Effector memory CD4-positive, alpha-beta T cell (primary cell): ENCODE data around the gene WASF1.
A peak's percentile ranks its signal among the peaks of the same experiment; 100 is the strongest.

Experiments used
- DNase-seq, 3 donors: peaks; one replicate each; pipeline ENCODE4 v3.0.0-alpha.2; 2020
- H3K27ac ChIP-seq: 2 replicates; pipeline ENCODE4 v1.7.0; 2013; ENCODE audit warnings: mild to moderate bottlenecking, low read length, moderate library complexity; ENCODE audit not compliant: insufficient read depth, poor library complexity, severe bottlenecking
- H3K27me3 ChIP-seq: replicated peaks from 2 replicates; pipeline ENCODE4 v1.7.0; 2013; ENCODE audit warnings: mild to moderate bottlenecking, low read length; ENCODE audit not compliant: insufficient read depth, control insufficient read depth, poor library complexity, severe bottlenecking
- H3K36me3 ChIP-seq: 2 replicates; pipeline ENCODE4 v1.7.0; 2013; ENCODE audit warnings: mild to moderate bottlenecking, low read length, moderate library complexity; ENCODE audit not compliant: control insufficient read depth, insufficient read depth
- H3K4me1 ChIP-seq: 2 replicates; pipeline ENCODE4 v1.7.0; 2013; ENCODE audit warnings: low read length, mild to moderate bottlenecking; ENCODE audit not compliant: control insufficient read depth, insufficient read depth, poor library complexity, severe bottlenecking
- H3K4me3 ChIP-seq: 2 replicates; pipeline ENCODE4 v1.7.0; 2013; ENCODE audit warnings: low read length, low read depth, mild to moderate bottlenecking; ENCODE audit not compliant: insufficient read depth, poor library complexity, severe bottlenecking
- H3K9me3 ChIP-seq: 2 replicates; pipeline ENCODE4 v1.7.0; 2013; ENCODE audit warnings: mild to moderate bottlenecking, low read length, moderate library complexity; ENCODE audit not compliant: control insufficient read depth

WASF1 gene

DNA sequence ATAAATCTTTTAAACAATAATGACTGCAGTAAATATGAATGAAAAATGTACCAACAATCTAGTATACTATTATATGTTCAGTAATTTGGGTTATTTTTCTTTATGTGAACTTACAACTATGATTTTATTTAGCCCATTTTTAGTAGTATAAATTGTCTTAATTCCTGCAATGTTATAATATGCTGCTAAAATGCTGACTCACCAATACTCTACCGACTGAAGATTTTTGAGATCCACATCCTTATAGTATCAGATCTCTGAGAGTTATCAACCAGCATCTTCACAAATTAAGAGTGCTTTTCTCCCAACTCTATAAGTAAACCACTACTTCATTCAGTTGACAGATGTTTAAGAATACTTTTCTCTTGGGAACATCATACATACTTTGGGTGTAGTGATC is 17.4 kb upstream of the WASF1 start:
- Histone ChIP-seq H3K36me3 (peaks cover 4% of the 10 kb centered on the region), H3K4me1 (no peaks in the 10 kb centered on the region), H3K4me3 (no peak overlapping the region), H3K9me3 (no peaks in the 10 kb centered on the region), H3K27ac (no peak overlapping the region), H3K27me3 (no peaks in the 10 kb centered on the region)
- no peak for DNase-seq

DNA sequence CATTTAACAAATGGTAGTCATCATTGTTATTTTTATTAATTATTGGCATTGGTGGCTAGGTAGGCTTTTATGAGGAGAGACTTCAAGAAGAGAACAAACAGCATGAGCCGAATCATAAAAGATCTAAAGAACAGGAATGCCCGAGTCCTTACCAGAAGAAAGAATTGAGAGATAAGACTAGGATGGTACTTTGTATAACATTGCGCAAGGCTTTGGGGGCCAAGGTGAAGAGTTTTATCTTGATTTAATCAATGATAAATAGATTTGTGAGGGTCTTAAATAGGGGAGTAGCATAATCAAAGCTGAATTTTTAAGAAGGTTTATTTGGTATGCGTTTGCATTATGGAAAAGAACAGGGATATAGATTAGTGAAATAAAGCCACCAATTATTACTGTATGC is 16.2 kb upstream of the WASF1 start:
- Histone ChIP-seq H3K36me3 (peaks cover 4% of the 10 kb centered on the region), H3K9me3 (no peaks in the 10 kb centered on the region), H3K4me1 (no peaks in the 10 kb centered on the region), H3K4me3 (no peak overlapping the region), H3K27ac (no peak overlapping the region), H3K27me3 (no peaks in the 10 kb centered on the region)
- no peak for DNase-seq

DNA sequence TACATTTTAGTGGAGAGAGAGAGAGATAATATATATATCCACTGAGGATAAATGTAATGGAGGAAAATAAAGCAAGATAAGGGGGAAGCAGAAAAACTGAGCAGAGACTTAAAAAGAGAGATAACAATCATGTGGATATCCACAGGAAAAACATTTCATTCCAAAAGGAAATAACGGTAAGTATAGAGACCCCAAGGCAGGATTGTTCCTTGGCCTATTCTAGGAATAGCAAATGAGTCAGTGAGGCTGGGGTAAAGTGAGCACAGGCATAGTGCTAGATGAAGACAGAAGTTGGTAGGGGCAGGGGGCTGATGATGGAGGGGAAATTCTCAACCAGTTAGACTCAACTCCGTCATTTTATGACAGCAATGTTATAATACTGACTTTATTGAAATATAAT is 12.0 kb upstream of the WASF1 start:
- no peaks in the 10 kb centered on the region for H3K27me3 ChIP-seq
- peaks cover 4% of the 10 kb centered on the region for H3K36me3 ChIP-seq
- no peaks in the 10 kb centered on the region for H3K9me3 ChIP-seq
- H3K4me3 ChIP-seq, result no peak overlapping the region
- DNase-seq, result no peak
- no peaks in the 10 kb centered on the region for H3K4me1 ChIP-seq
- no peak overlapping the region for H3K27ac ChIP-seq

DNA sequence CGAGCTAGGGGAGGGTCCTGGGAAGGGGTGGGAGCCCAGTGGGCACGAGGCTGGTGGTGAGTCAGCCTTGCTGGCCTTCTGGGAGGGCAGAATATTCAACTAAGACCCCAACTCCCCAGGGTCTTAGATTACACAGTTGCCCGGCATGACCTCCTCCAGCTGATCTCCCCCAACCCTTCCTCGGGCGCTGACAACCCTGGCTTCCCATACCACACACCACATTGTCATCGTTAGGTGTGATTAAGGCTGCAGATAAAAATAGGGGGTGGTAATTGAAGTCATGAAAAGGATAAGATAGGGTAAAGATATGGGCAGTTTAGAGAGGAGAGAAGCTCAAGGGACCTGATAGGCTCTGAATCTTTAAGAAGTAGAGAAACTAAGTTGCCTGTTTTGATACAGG is 11.3 kb upstream of the WASF1 start:
- Histone ChIP-seq H3K36me3 (peaks cover 4% of the 10 kb centered on the region), H3K27ac (no peak overlapping the region), H3K4me3 (no peak overlapping the region), H3K9me3 (no peaks in the 10 kb centered on the region), H3K4me1 (no peaks in the 10 kb centered on the region), H3K27me3 (no peaks in the 10 kb centered on the region)
- DNase-seq, result no peak

DNA sequence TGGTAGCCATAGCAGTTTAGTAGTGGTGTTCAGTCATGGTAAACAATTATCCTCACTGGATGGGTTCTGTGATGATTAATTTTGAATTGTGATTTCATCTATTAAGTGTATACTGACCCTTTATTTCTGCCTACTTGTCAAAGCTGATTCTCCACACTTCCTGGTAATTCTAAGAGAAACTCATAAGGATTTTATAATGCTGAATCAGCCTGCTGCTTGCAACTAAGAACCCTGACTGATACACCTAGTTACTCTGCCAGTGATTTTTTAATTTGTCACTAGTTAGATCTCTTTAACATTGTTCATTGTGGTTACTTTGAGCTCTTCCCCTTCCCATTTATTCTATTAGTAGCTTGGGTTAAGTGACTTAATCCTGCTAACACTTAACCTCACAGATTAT is 9.3 kb upstream of the WASF1 start:
- Histone ChIP-seq H3K9me3 (no peaks in the 10 kb centered on the region), H3K36me3 (peaks cover 3% of the 10 kb centered on the region), H3K27me3 (no peaks in the 10 kb centered on the region), H3K4me1 (no peaks in the 10 kb centered on the region), H3K4me3 (no peak overlapping the region), H3K27ac (no peak overlapping the region)
- no peak for DNase-seq

DNA sequence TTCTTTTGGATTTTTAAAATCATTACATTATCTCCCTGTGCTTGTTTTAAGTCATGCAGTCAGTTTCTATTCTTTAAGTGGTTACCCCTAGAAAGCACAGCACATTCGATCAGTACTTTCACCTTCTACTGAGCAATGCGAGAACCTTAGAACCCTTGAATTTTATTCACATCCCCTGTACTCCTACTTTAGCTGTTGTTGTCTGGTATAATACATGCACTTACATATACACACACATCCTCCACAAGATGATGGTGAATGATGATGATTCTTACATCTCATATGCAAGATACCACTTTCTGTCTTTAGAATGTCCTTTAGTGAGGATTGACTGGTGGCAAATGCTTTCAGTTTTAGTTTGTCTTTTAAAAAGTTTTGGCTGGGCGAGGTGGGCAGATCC is 6.4 kb upstream of the WASF1 start:
- Histone ChIP-seq H3K4me1 (peaks cover 22% of the 10 kb centered on the region), H3K36me3 (no peaks in the 10 kb centered on the region), H3K4me3 (no peak overlapping the region), H3K27ac (no peak overlapping the region), H3K9me3 (no peaks in the 10 kb centered on the region), H3K27me3 (no peaks in the 10 kb centered on the region)
- DNase-seq, result no peak

DNA sequence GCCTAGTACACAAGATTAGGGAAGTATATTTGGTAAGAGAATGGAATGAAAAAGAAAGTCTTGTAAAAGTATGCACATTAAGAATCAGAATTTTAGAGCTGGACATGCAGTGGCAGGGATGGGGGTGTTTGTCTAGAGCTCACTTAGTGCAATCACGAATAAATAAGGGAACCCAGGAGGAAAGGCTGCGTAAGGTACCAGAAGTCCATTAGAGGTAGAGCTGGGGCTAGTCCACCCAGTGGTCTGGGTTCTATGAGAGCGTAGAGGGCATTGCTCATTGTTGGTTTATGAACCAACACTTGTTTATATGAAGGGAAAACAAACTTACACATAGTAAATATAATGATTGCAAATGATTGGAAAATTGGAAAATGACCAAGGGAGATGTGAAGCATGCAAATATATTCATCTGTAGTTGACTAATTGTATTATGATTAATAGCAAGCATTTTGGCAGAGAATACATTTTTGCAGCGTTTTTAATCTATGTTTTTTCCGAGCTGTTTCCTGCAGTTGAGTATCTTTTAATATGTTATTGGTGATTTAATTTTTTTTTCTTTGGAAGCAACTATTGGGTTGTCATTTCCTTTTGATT is 3.9 kb upstream of the WASF1 start:
- DNase-seq, result no peak
- Histone ChIP-seq H3K4me3 (no peak overlapping the region), H3K27me3 (no peaks in the 10 kb centered on the region), H3K9me3 (no peaks in the 10 kb centered on the region), H3K4me1 (peaks cover 24% of the 10 kb centered on the region), H3K27ac (no peak overlapping the region), H3K36me3 (no peaks in the 10 kb centered on the region)

DNA sequence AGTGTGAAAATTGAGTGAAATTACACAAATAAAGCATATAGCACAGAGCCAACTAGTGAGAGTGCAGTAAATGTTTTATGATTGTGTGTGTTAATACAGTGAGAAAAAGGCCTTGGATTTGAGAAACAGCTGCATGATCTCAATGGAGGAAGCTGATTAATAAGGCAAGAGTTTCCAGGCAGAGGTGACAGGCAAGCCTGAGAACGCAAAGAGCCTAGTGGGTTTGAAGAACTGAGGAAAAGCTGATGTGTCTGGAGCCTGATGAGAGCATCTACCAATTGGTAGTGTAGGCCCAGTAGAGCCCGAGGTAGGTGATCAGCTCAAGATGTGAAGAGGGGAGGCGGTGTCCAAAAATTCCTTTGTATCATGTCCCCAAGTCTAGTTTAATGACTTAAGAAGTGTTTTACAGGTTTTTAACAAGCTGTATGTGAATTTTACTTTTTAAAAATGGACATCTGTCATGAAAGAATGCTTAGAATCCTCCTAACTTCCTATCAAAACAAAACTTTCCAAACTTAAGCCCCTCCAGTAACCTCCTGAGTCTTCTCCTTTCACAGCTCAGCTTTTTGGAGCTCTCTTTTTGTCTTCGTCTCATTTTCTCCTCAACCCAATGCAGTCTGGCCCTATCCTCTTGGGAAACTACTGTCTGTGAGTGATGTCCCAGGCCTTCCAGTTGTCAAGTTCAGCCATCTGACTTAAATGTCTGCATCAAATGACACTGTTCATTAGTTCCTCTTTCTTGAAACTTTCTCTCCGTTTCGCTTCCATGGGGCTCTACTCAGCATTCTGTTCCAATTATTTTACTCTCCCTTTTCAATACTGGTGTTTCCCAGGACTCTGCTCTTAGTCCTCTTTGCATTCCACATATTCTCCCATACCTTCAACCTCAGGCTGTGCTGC is 1.9 kb upstream of the WASF1 start:
- no peak for DNase-seq
- H3K27ac ChIP-seq, result peak overlapping the region; percentile 79

DNA sequence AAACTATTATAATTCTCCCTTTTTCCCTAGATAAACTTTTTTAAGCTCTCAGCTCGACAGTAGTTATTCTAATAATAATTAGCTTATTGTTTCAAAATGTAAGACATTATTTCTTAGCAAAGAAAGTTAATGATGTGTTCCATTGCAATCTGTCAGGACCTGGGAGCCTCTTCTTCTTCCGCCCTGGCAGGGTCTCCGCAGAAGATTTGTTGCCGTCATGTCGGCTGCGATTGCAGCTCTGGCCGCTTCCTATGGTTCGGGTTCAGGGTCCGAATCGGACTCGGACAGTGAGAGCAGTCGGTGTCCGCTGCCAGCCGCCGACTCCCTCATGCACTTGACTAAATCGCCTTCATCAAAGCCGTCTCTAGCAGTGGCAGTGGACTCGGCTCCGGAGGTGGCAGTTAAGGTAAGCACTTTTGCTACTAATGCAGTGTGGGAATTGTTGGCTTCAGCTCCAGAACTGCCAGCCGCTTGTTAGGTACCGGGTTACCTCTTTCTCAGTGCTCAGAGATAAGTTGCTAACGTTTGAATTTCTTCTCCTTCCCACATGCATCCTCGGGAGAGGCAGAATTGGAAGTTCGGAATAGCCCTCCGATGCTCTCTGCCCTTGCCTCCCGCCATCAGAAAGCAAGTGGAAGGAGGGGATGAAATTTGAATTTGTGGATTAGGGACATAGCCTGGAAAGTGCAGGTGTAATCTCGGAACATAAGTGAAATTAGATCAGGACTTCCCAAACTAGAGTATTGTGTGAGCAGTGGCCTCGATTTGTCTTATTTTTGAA is 948 bp upstream of the WASF1 start, which contains the start of gene CDC40:
Gene CDC40, plus strand, starts transcription at position 200 of the 781 bp plus-strand sequence. Its CDS starts 18 bp downstream, at position 218.
- Histone ChIP-seq H3K4me1 (peaks cover 24% of the 10 kb centered on the region), H3K27ac (peak within 1 kb of the TSS; percentile 79), H3K36me3 (no peaks in the 10 kb centered on the region), H3K27me3 (peaks cover 3% of the 10 kb centered on the region), H3K4me3 (peak within 1 kb of the TSS; percentile 98), H3K9me3 (no peaks in the 10 kb centered on the region)
- peak; percentile 12 to 49 (median 41) for DNase-seq

More for the DNA sequence above, 1.9 kb upstream of the WASF1 start:
- Histone ChIP-seq H3K4me1 (peaks cover 24% of the 10 kb centered on the region), H3K9me3 (no peaks in the 10 kb centered on the region), H3K27me3 (peaks cover 3% of the 10 kb centered on the region), H3K4me3 (peak overlapping the region; percentile 98), H3K36me3 (no peaks in the 10 kb centered on the region)
